GM12874 (cell line): ENCODE results near the gene MIGA1.

ENCODE experiments used
- CTCF ChIP-seq: IDR thresholded peaks from 2 replicates; pipeline ENCODE4 v1.5.1; 2011; ENCODE audit warnings: low read depth, mild to moderate bottlenecking, control low read depth, low read length, moderate library complexity; ENCODE audit not compliant: insufficient read depth

MIGA1 gene

GRCh38 chr1:77829851-77830250, 50.4 kb downstream of the MIGA1 start:
- TF ChIP-seq CTCF, result no peak

GRCh38 chr1:77830946-77831345, 51.5 kb downstream of the MIGA1 start:
- no peak for TF ChIP-seq CTCF

- no peak for TF ChIP-seq CTCF
These were observed 52.1 kb downstream of the MIGA1 start for GRCh38 chr1:77831566-77831965.

GRCh38 chr1:77831976-77832711, 52.7 kb downstream of the MIGA1 start:
- TF ChIP-seq CTCF, result no peak

- no peak for TF ChIP-seq CTCF
These were observed 53.5 kb downstream of the MIGA1 start for GRCh38 chr1:77832901-77833300.

GRCh38 chr1:77833521-77834100, 54.2 kb downstream of the MIGA1 start:
- no peak for TF ChIP-seq CTCF

GRCh38 chr1:77834771-77835334, 55.4 kb downstream of the MIGA1 start:
- TF ChIP-seq CTCF, result no peak
